HUES64 (cell line): Measurements from ENCODE around the gene DLG2.

Experiments used
- H3K27ac ChIP-seq: 2 replicates; pipeline ENCODE4 v1.7.0; 2013; ENCODE audit warnings: low read depth, low read length, inconsistent platforms
- H3K27me3 ChIP-seq: 2 replicates; pipeline ENCODE4 v1.6.1; 2013; ENCODE audit warnings: mild to moderate bottlenecking, low read length; ENCODE audit not compliant: insufficient read depth
- H3K36me3 ChIP-seq: 2 replicates; pipeline ENCODE4 v1.6.1; 2013; ENCODE audit warnings: mild to moderate bottlenecking, low read length; ENCODE audit not compliant: insufficient read depth
- H3K4me1 ChIP-seq: 2 replicates; pipeline ENCODE4 v1.6.1; 2013; ENCODE audit warnings: mild to moderate bottlenecking, low read length, moderate library complexity; ENCODE audit not compliant: insufficient read depth
- H3K4me3 ChIP-seq: 2 replicates; pipeline ENCODE4 v1.5.1; 2013; ENCODE audit warnings: mild to moderate bottlenecking, low read length, moderate library complexity
- H3K9ac ChIP-seq: 2 replicates; pipeline ENCODE4 v1.6.1; 2013; ENCODE audit warnings: mild to moderate bottlenecking, low read depth, low read length
- H3K9me3 ChIP-seq: 2 replicates; pipeline ENCODE4 v1.6.1; 2013; ENCODE audit warnings: low read depth, low read length; ENCODE audit not compliant: insufficient read depth
- WGBS: fragments of 150-250, 120-280 bp; methylation state at CpG from one replicate; pipeline ENCODE4 v1.1.7; 2013; ENCODE audit warnings: missing lambda C conversion rate; 5-methylcytosine and 5-hydroxymethylcytosine counted together

DLG2 gene

DNA sequence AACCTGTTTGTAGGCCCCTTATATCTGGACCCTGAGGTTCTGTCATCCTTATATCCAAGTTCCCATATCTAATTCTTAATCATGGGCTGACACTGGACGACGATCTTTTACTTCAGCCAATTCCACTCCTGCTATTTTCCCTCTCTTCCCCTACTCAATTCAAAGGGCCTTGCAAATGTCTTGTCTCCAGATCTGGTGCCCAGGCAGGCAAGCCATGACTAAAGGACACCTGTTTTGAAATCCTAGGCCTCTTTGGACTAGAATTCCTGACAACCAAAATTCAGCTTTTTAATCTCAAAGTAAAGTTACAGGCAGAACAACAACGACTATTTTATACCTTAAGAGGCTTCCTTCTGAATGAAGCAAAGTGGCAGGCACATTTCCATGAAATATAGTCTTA, 963.4 kb downstream of the DLG2 start:
- Histone ChIP-seq H3K9me3 (peaks cover 3% of the 10 kb centered on the region; the same call in 1 of the 2 replicates), H3K36me3 (no peaks in the 10 kb centered on the region), H3K4me1 (no peaks in the 10 kb centered on the region), H3K27ac (no peak overlapping the region), H3K4me3 (no peak overlapping the region), H3K27me3 (no peaks in the 10 kb centered on the region), H3K9ac (no peak overlapping the region)
- 90% methylated on average over 3 of the region's 3 CpGs for WGBS

DNA sequence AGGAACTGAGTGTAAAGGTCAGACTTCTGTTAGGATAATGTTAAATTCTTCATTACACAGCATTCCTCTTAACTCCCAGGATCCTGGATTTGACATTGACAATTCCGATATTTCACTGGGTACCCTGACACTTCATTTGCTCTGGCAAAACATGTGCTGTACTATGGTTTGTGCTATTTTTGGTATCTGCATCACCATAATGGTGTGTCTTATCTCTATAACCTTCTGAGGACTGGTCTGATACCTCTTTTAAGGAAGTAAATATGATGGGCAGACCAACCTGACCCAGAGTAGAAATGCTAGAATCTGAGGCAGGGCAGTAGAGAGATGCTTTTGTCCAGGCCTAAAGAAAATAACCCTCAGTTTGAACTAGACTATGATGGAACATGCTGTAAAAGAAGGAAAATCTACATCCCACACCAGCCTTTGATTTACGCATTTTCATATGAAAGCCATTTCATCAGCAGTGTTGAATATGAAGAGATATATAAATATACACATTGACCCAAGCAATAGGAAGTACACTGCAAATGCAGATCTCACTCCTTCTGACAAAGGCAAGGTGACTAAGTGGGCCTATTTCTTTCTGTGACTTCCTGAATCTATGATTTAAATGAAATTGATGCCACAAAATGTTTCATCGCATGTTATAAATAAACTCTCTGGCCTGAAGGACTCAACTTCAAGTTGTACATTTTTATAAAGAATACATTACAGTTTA, 966.7 kb downstream of the DLG2 start:
- H3K27me3 ChIP-seq: no peaks in the 10 kb centered on the region
- WGBS: 85% methylated on average over 1 of the region's 3 CpGs
- H3K4me3 ChIP-seq: no peak overlapping the region

DNA sequence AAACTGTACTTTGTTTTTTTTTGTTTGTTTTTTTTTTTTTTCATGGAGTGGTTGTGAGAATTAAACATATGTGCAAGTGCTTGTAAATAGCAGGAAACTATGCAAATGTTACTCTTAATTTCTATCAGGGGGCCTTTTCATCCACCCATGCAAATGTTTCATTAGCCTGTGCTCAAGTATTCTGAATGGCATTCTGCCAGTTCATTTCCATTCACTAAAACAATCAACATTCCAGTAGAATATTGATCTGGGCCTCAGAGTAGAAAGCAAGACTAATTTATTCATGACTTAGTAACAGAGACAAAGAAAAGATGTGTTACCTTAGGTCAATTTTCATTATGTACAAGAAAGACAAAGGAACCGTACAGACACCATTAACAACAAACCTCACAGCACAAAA, 971.4 kb downstream of the DLG2 start:
- H3K4me3 ChIP-seq: no peak overlapping the region
- peak overlapping the region; percentile 14; the same call in 1 of the 2 replicates for H3K27ac ChIP-seq
- H3K4me1 ChIP-seq: peaks cover 13% of the 10 kb centered on the region
- H3K36me3 ChIP-seq: no peaks in the 10 kb centered on the region
- H3K9ac ChIP-seq: no peak overlapping the region
- peaks cover 20% of the 10 kb centered on the region for H3K9me3 ChIP-seq
- no peaks in the 10 kb centered on the region for H3K27me3 ChIP-seq
- WGBS: 50% methylated on average over 1 of the region's 1 CpG

More for the DNA sequence above, 966.7 kb downstream of the DLG2 start:
- Histone ChIP-seq H3K27ac (no peak overlapping the region), H3K36me3 (no peaks in the 10 kb centered on the region), H3K4me1 (peaks cover 9% of the 10 kb centered on the region), H3K9me3 (peaks cover 20% of the 10 kb centered on the region), H3K9ac (no peak overlapping the region)

DNA sequence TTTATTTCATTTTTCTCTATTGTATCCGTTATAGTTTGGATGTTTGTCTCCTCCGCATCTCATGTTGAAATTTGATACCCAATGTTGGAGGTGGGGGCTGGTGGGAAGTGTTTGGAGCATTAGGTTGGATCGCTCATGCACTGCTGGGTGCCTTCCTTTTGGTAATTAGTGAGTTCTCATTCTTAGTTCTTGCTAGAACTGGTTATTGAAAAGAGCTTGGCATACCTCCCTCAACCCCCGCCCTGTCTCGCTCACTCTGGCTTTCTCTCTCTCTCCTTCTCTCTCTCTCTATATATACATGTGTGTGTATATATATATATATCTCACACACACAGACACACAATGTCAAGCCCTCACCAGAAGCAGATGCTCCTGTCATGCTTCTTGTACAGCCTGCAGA, 978.7 kb downstream of the DLG2 start:
- H3K9ac ChIP-seq: no peak overlapping the region
- peak overlapping the region; percentile 26 for H3K4me3 ChIP-seq
- WGBS: 11% methylated on average over 3 of the region's 5 CpGs
- peak overlapping the region; percentile 55; the same call in 1 of the 2 replicates for H3K27ac ChIP-seq
- no peaks in the 10 kb centered on the region for H3K9me3 ChIP-seq
- no peaks in the 10 kb centered on the region for H3K36me3 ChIP-seq
- peaks cover 49% of the 10 kb centered on the region for H3K4me1 ChIP-seq
- no peaks in the 10 kb centered on the region for H3K27me3 ChIP-seq

DNA sequence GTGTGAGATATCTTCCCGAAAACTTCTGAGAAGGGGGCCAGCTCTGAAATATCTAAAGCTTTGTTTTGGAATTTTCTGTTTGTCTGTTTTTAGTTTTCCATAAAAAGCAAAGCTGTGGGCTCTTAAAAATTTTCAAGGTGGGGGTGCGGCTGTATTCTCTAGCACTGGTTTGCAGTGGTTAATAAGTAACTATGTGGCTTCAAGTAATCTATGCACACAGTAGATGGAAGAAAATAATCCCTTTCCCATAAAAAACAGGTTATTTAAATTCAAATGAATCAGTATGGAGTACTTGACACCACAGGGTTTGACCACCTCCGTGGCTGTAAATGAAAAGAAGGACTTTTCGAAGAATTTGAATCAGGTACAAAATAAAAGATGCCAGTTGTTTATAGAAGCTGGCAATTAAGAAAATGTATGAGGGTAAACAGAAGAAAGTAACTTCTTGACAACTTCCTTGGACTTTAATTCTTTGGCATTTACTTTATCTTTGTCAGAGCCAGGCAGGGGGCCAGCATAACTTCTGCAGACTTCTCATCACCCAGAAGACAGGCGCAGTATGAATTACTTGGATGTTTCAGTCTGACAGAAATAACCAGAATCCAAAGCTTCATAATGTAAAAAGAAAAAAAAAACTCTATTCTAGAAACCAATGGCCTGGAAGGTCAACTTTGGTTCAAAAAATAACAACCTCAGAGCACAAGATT, 981.0 kb downstream of the DLG2 start:
- Histone ChIP-seq H3K27me3 (no peaks in the 10 kb centered on the region), H3K27ac (peak overlapping the region; percentile 20; the same call in 1 of the 2 replicates), H3K4me1 (peaks cover 49% of the 10 kb centered on the region), H3K36me3 (no peaks in the 10 kb centered on the region), H3K9me3 (no peaks in the 10 kb centered on the region), H3K9ac (no peak overlapping the region), H3K4me3 (no peak overlapping the region)
- WGBS: 71% methylated on average over 5 of the region's 5 CpGs

DNA sequence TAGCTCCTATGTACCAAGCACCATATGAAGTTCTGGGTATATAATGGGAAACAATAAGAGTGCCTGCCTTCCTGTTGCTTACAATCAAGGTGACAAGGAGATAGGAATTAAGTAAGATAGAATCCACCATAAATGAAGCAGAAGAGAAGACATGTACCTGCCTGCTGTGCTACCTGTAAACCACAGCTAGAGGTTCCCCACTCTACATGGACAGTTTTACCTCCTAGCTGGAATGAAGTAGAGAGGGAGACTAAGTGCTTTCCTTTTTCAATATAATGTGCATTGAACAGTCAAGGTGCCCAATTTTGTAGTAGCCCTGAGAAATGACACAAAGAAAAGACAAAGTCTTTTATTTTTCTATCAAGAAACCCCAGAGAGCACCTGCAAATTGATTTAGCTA, 984.6 kb downstream of the DLG2 start:
- peaks cover 17% of the 10 kb centered on the region for H3K4me1 ChIP-seq
- H3K4me3 ChIP-seq: no peak overlapping the region
- H3K36me3 ChIP-seq: no peaks in the 10 kb centered on the region
- H3K9ac ChIP-seq: no peak overlapping the region
- H3K27ac ChIP-seq: no peak overlapping the region
- H3K9me3 ChIP-seq: no peaks in the 10 kb centered on the region
- no peaks in the 10 kb centered on the region for H3K27me3 ChIP-seq

DNA sequence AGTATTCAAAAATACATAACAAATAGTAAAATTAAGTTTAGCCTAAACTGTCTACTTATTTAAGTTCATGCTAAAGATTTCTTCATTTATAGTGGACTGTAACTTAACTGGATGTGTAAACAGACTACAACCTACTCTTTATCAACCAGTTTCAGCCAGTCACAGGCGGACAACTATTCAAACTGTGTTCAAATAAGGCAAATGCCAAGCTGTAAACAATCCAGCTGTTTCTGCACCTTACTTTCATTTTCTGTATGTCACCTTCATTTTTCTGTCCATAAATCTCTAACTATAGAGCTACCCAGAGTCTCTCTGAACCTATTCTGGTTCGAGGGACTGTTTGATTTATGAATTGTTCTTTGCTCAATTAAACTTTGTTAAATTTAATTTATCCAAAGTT, 992.8 kb downstream of the DLG2 start:
- H3K4me1 ChIP-seq: peaks cover 3% of the 10 kb centered on the region
- no peaks in the 10 kb centered on the region for H3K9me3 ChIP-seq
- no peak overlapping the region for H3K4me3 ChIP-seq
- no peaks in the 10 kb centered on the region for H3K36me3 ChIP-seq
- no peak overlapping the region for H3K27ac ChIP-seq
- H3K9ac ChIP-seq: no peak overlapping the region
- WGBS: 91% methylated on average over 1 of the region's 2 CpGs
- no peaks in the 10 kb centered on the region for H3K27me3 ChIP-seq

DNA sequence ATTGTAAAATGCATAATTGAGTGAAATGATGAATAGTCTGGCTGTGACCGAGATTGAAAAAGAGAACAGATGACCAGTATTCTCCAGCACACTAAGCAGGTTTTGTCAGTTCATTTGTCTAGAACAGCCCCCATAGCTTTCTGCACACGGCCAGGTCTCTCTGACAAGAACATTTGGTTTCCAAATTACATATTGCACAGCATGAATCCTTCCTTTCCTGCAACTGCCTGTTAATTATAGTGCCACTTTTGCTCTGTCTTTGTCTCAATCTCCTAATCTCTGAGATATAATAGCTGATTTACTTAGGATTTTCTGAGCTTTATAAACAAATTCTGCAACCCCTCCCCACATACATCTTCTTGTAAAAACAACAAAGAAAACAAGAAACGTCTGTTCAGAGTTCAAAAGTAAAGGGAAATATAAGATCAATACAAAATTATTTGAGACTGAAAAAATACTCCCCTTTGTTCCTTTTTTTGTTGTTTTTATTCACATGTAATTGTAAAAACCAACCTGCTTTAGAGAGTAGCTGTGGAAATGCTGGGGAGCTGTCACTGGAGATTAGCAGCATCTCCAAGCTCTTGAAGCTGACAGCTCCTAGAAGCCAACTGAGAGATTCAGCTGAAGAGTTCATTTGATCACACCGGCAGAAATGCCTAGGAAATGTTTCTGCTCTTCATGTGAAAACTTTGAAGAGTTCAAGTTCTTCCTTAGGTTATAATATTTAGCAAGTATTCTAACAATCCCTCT, 998.1 kb downstream of the DLG2 start:
- no peak overlapping the region for H3K4me3 ChIP-seq
- H3K9ac ChIP-seq: no peak overlapping the region
- no peaks in the 10 kb centered on the region for H3K36me3 ChIP-seq
- no peak overlapping the region for H3K27ac ChIP-seq
- WGBS: 85% methylated on average over 3 of the region's 4 CpGs
- H3K9me3 ChIP-seq: no peaks in the 10 kb centered on the region
- no peaks in the 10 kb centered on the region for H3K27me3 ChIP-seq
- H3K4me1 ChIP-seq: peaks cover 3% of the 10 kb centered on the region

DNA sequence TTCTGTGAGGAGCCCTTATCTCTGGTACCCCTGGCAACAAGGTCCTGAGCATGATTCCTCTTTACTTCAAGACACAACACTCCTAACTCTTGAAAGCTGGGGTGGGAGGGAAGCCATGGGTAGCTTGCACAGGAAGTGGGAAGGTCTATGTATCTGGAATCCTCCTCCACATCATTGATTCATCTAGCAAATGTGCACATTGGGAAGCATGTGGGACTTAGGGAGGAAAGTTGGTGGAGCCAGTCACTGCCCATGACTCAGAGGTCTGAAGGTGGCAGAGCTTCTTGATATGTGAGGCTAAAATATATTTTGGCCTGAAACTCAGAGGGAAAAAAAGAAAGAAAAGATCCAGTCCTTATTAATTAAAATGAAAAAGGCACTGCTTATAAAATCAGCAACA, 1000.9 kb downstream of the DLG2 start:
- Histone ChIP-seq H3K9me3 (no peaks in the 10 kb centered on the region), H3K4me1 (no peaks in the 10 kb centered on the region), H3K27me3 (no peaks in the 10 kb centered on the region), H3K36me3 (no peaks in the 10 kb centered on the region), H3K27ac (no peak overlapping the region), H3K4me3 (no peak overlapping the region), H3K9ac (no peak overlapping the region)

DNA sequence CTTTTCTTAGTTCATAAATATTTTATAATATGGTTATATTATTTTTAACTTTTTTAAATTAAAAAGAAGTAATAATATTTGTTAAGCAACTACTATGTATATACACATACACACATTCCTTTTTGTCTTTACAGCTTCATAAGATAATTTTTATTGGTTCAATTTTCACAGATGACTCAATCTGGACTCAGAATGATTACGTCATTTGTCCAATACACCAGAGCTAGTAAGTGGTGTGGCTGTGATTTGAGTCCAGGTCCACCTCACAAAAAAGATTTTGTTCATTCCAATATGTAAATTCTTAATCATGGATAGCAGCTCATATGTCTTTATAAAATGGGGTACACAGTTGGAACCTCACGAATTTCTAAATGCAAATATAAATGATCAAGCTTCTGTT, 1014.5 kb downstream of the DLG2 start:
- Histone ChIP-seq H3K4me1 (no peaks in the 10 kb centered on the region), H3K9ac (no peak overlapping the region), H3K4me3 (no peak overlapping the region), H3K36me3 (no peaks in the 10 kb centered on the region), H3K27me3 (no peaks in the 10 kb centered on the region), H3K9me3 (no peaks in the 10 kb centered on the region), H3K27ac (no peak overlapping the region)
- 96% methylated on average over 2 of the region's 2 CpGs for WGBS

DNA sequence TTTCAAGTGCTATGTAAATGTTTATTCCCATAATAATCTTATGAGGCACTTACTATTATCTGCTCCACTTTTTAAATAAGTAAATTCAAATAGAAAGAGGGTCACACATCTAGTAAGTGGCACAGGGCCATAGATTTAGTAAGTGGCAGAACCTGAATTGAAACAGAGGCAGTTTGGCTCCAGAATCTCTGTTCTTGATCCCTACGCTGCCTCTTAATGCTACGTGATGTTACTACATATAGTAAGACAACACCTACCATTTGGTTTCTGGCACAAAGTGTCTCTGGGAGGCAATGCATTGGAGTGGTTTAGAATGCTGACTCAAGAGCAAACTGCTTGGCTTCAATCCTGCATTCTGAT, 1018.3 kb downstream of the DLG2 start:
- no peaks in the 10 kb centered on the region for H3K4me1 ChIP-seq
- no peaks in the 10 kb centered on the region for H3K36me3 ChIP-seq
- 88% methylated on average over 2 of the region's 2 CpGs for WGBS
- H3K9ac ChIP-seq: no peak overlapping the region
- no peaks in the 10 kb centered on the region for H3K27me3 ChIP-seq
- H3K27ac ChIP-seq: no peak overlapping the region
- H3K9me3 ChIP-seq: no peaks in the 10 kb centered on the region
- H3K4me3 ChIP-seq: no peak overlapping the region
